A549 (cell line): ENCODE measurements around the gene PRR3.

ENCODE experiments used
- EHMT2 ChIP-seq: fragments of 200-600 bp; sonication (generic); IDR thresholded peaks from 2 replicates; pipeline ENCODE4 v1.6.1; 2016; ENCODE audit warnings: antibody characterized with exemption, low read depth, mild to moderate bottlenecking, moderate library complexity
- EP300 ChIP-seq, 2 experiments: fragments of >200 bp; sonication (Bioruptor Twin); formaldehyde crosslinking; IDR thresholded peaks; 2 replicates in 1 of 2; 3 replicates in 1 of 2; pipeline ENCODE4 v1.6.1; 2016 to 2017
- HDAC2 ChIP-seq: fragments of 200-600 bp; sonication (generic); IDR thresholded peaks from 2 replicates; pipeline ENCODE4 v1.6.1; 2016
- MAFK ChIP-seq: fragments of 450-650 bp; IDR thresholded peaks from 2 replicates; pipeline ENCODE4 v1.6.1; 2014; ENCODE audit not compliant: partially characterized antibody
- TP53 ChIP-seq: fragments of 250-450 bp; sonication (Bioruptor Pico); IDR thresholded peaks from 2 replicates; pipeline ENCODE4 v1.5.0; 2021; ENCODE audit warnings: mild to moderate bottlenecking, moderate library complexity
- TF ChIP-seq, protein P1 (sequence below): fragments of >200 bp; sonication (Bioruptor Twin); formaldehyde crosslinking; IDR thresholded peaks from 3 replicates; pipeline ENCODE4 v1.5.1; 2016
- TF ChIP-seq, protein P2 (sequence below): IDR thresholded peaks from 2 replicates; pipeline ENCODE4 v1.6.1; 2012
- TF ChIP-seq, protein P3 (sequence below): IDR thresholded peaks from 2 replicates; pipeline ENCODE4 v1.6.1; 2012

DNA sequence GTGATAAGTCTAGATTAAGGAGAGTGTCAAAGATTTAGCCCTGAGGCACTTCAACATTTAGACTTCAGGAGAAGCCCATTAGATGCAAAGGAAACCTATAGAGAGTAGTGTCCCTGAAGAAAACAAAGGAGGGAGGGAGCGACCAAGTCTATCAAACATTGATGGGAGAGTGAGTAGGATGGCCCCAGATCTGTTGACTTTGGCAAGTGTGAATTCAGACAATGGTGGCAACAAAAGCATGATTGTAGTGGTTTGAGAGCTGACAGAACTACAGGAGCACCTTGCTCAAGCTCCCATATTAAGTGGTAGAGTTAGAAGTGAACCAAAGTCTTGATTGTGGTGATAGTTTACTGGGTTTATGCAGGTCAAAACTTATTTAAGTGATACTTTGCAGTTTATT lies 13.2 kb downstream of the PRR3 start:
- TF ChIP-seq HDAC2 (no peak), MAFK (no peak), TP53 (no peak), EHMT2 (no peak), EP300 (IDR thresholded peaks at IDR 0.05) (no peak)
- TF ChIP-seq, protein P1, sequence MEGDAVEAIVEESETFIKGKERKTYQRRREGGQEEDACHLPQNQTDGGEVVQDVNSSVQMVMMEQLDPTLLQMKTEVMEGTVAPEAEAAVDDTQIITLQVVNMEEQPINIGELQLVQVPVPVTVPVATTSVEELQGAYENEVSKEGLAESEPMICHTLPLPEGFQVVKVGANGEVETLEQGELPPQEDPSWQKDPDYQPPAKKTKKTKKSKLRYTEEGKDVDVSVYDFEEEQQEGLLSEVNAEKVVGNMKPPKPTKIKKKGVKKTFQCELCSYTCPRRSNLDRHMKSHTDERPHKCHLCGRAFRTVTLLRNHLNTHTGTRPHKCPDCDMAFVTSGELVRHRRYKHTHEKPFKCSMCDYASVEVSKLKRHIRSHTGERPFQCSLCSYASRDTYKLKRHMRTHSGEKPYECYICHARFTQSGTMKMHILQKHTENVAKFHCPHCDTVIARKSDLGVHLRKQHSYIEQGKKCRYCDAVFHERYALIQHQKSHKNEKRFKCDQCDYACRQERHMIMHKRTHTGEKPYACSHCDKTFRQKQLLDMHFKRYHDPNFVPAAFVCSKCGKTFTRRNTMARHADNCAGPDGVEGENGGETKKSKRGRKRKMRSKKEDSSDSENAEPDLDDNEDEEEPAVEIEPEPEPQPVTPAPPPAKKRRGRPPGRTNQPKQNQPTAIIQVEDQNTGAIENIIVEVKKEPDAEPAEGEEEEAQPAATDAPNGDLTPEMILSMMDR: no peak
- TF ChIP-seq, protein P2, sequence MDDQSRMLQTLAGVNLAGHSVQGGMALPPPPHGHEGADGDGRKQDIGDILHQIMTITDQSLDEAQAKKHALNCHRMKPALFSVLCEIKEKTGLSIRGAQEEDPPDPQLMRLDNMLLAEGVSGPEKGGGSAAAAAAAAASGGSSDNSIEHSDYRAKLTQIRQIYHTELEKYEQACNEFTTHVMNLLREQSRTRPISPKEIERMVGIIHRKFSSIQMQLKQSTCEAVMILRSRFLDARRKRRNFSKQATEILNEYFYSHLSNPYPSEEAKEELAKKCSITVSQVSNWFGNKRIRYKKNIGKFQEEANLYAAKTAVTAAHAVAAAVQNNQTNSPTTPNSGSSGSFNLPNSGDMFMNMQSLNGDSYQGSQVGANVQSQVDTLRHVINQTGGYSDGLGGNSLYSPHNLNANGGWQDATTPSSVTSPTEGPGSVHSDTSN: no peak
- TF ChIP-seq, protein P3, sequence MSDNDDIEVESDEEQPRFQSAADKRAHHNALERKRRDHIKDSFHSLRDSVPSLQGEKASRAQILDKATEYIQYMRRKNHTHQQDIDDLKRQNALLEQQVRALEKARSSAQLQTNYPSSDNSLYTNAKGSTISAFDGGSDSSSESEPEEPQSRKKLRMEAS: no peak
